H9 (cell line): Measurements from ENCODE around the gene TMIGD2. TPM values are rescaled to one million over a fixed set of nuclear protein-coding genes. Genes with fewer than 3 reads are reported as not detected.
A peak's percentile ranks its signal among the peaks of the same experiment; 100 is the strongest.
"Not testable (repeated sequence)": the region's sequence is repeated elsewhere in the genome, so short reads cannot be mapped to it uniquely, and the experiment has no call there.

Source experiments
- DNase-seq: peaks from one replicate; pipeline ENCODE4 v3.0.0-alpha.2; 2017
- H2AFZ ChIP-seq: one replicate; pipeline ENCODE4 v1.6.1; 2013; ENCODE audit warnings: mild to moderate bottlenecking, low read length, control low read depth, moderate library complexity
- H2AK5ac ChIP-seq: 2 replicates; pipeline ENCODE4 v1.6.1; 2013; ENCODE audit warnings: low read length, control low read depth, mixed read lengths; ENCODE audit not compliant: insufficient read length
- H2BK120ac ChIP-seq: one replicate; pipeline ENCODE4 v1.6.1; 2013; ENCODE audit warnings: low read depth, mild to moderate bottlenecking, low read length, control low read depth, inconsistent platforms; ENCODE audit not compliant: poor library complexity, severe bottlenecking
- H2BK12ac ChIP-seq: 2 replicates; pipeline ENCODE4 v1.6.1; 2013; ENCODE audit warnings: low read length, control low read depth, mixed read lengths, low read depth; ENCODE audit not compliant: insufficient read length
- H2BK15ac ChIP-seq: 2 replicates; pipeline ENCODE4 v1.6.1; 2013; ENCODE audit warnings: low read depth, low read length, control low read depth
- H2BK20ac ChIP-seq: one replicate; pipeline ENCODE4 v1.6.1; 2013; ENCODE audit warnings: low read depth, mild to moderate bottlenecking, low read length, control low read depth, inconsistent platforms; ENCODE audit not compliant: poor library complexity, severe bottlenecking
- H2BK5ac ChIP-seq: 2 replicates; pipeline ENCODE4 v1.6.1; 2013; ENCODE audit warnings: low read length, control low read depth, mixed read lengths; ENCODE audit not compliant: insufficient read length
- H3K14ac ChIP-seq: 2 replicates; pipeline ENCODE4 v1.6.1; 2013; ENCODE audit warnings: low read length, control low read depth; ENCODE audit not compliant: insufficient read depth
- H3K18ac ChIP-seq: 2 replicates; pipeline ENCODE4 v1.6.1; 2013; ENCODE audit warnings: low read depth, mild to moderate bottlenecking, mixed read lengths, low read length, control low read depth; ENCODE audit not compliant: insufficient read length
- H3K23ac ChIP-seq: 2 replicates; pipeline ENCODE4 v1.6.1; 2013; ENCODE audit warnings: low read length, control low read depth, mixed read lengths, low read depth; ENCODE audit not compliant: insufficient read length
- H3K23me2 ChIP-seq: 2 replicates; pipeline ENCODE4 v1.6.1; 2013; ENCODE audit warnings: low read depth, mild to moderate bottlenecking, mixed read lengths, low read length, control low read depth; ENCODE audit not compliant: insufficient read length, poor library complexity, severe bottlenecking
- H3K27ac ChIP-seq: 2 replicates; pipeline ENCODE4 v1.5.1; 2013; ENCODE audit warnings: low read length, control low read depth, mixed read lengths, low read depth; ENCODE audit not compliant: insufficient read length
- H3K27me3 ChIP-seq: 2 replicates; pipeline ENCODE4 v1.6.1; 2013; ENCODE audit warnings: low read length, control low read depth, inconsistent platforms; ENCODE audit not compliant: insufficient read depth
- H3K4ac ChIP-seq: 2 replicates; pipeline ENCODE4 v1.6.1; 2013; ENCODE audit warnings: low read depth, mild to moderate bottlenecking, control low read depth, inconsistent platforms, low read length, moderate library complexity
- H3K4me1 ChIP-seq: 2 replicates; pipeline ENCODE4 v1.6.1; 2013; ENCODE audit warnings: low read length, control low read depth, inconsistent platforms; ENCODE audit not compliant: insufficient read depth
- H3K4me2 ChIP-seq: 2 replicates; pipeline ENCODE4 v1.6.1; 2013; ENCODE audit warnings: low read length, control low read depth, mixed read lengths; ENCODE audit not compliant: insufficient read length, insufficient read depth
- H3K56ac ChIP-seq: 2 replicates; pipeline ENCODE4 v1.6.1; 2013; ENCODE audit warnings: low read depth, mild to moderate bottlenecking, mixed read lengths, low read length, control low read depth; ENCODE audit not compliant: insufficient read length
- H3K79me1 ChIP-seq: 2 replicates; pipeline ENCODE4 v1.6.1; 2013; ENCODE audit warnings: low read depth, mild to moderate bottlenecking, moderate library complexity, low read length, control low read depth, inconsistent platforms; ENCODE audit not compliant: insufficient read depth, poor library complexity, severe bottlenecking
- H3K79me2 ChIP-seq: 2 replicates; pipeline ENCODE4 v1.6.1; 2013; ENCODE audit warnings: low read length, control low read depth, inconsistent platforms; ENCODE audit not compliant: insufficient read depth
- H3K9ac ChIP-seq: 2 replicates; pipeline ENCODE4 v1.6.1; 2013; ENCODE audit warnings: low read length, control low read depth, mixed read lengths; ENCODE audit not compliant: insufficient read length; ENCODE audit errors: extremely low read depth
- H3K9me3 ChIP-seq: one replicate; pipeline ENCODE4 v1.6.1; 2013; ENCODE audit warnings: low read depth, low read length, inconsistent platforms; ENCODE audit not compliant: control insufficient read depth
- H3T11ph ChIP-seq: one replicate; pipeline ENCODE4 v1.6.1; 2013; ENCODE audit warnings: mild to moderate bottlenecking, low read length, control low read depth, inconsistent platforms
- H4K20me1 ChIP-seq: one replicate; pipeline ENCODE4 v1.6.1; 2013; ENCODE audit not compliant: control insufficient read depth, insufficient read length, insufficient read depth
- H4K5ac ChIP-seq: 2 replicates; pipeline ENCODE4 v1.6.1; 2013; ENCODE audit warnings: low read depth, mild to moderate bottlenecking, mixed read lengths, low read length, control low read depth; ENCODE audit not compliant: insufficient read length
- H4K8ac ChIP-seq: replicated peaks from 2 replicates; pipeline ENCODE4 v1.6.1; 2013; ENCODE audit warnings: low read length, control low read depth, mixed read lengths, low read depth; ENCODE audit not compliant: insufficient read length
- H4K91ac ChIP-seq: 2 replicates; pipeline ENCODE4 v1.6.1; 2013; ENCODE audit warnings: low read depth, mild to moderate bottlenecking, moderate library complexity, mixed read lengths, low read length, control low read depth; ENCODE audit not compliant: insufficient read length
- H3K27ac Mint-ChIP-seq, 3 experiments: 2 replicates in 2 of 3; 3 replicates in 1 of 3; pipeline ENCODE4 v1.8.0; 2020 to 2021; ENCODE audit warnings: mixed read lengths in 3 of 3, mild to moderate bottlenecking in 1 of 3, moderate library complexity in 1 of 3
- H3K27me3 Mint-ChIP-seq: 2 replicates; pipeline ENCODE4 v1.8.0; 2021; ENCODE audit warnings: low read depth, mild to moderate bottlenecking, moderate library complexity, mixed read lengths
- H3K36me3 Mint-ChIP-seq, 3 experiments: 2 replicates in 2 of 3; 3 replicates in 1 of 3; pipeline ENCODE4 v1.8.0; 2020 to 2021; ENCODE audit warnings: low read depth in 3 of 3, mixed read lengths in 3 of 3; ENCODE audit not compliant: insufficient read depth in 1 of 3
- H3K4me1 Mint-ChIP-seq, 2 experiments: 2 replicates each; pipeline ENCODE4 v1.8.0; 2020; ENCODE audit warnings: mixed read lengths in 2 of 2
- H3K4me3 Mint-ChIP-seq, 2 experiments: 2 replicates in 1 of 2; 3 replicates in 1 of 2; pipeline ENCODE4 v1.8.0; 2020 to 2021; ENCODE audit warnings: mild to moderate bottlenecking in 2 of 2, mixed read lengths in 2 of 2, moderate library complexity in 1 of 2
- H3K9me3 Mint-ChIP-seq, 2 experiments: 2 replicates in 1 of 2; 3 replicates in 1 of 2; pipeline ENCODE4 v1.8.0; 2020; ENCODE audit warnings: mild to moderate bottlenecking in 2 of 2, mixed read lengths in 2 of 2, moderate library complexity in 1 of 2
- WGBS: extraction: QIAGEN DNeasy Blood & Tissue Kit; methylation state at CpG from one replicate; pipeline ENCODE4 v1.1.7; 2013; ENCODE audit warnings: missing lambda C conversion rate, low lambda C conversion rate, mixed read lengths; ENCODE audit not compliant: insufficient read length; ENCODE audit errors: extremely low coverage; 5-methylcytosine and 5-hydroxymethylcytosine counted together
- total RNA-seq: library from RNA; stranded (reverse); gene quantifications from 2 replicates; pipeline ENCODE4 v1.2.1, GENCODE V29; 2021
- TF ChIP-seq, protein P1 (sequence below): fragments of 200-600 bp; sonication (generic); conservative IDR thresholded peaks from 3 replicates; pipeline ENCODE4 v1.8.0; 2021; ENCODE audit warnings: antibody characterized with exemption, mild to moderate bottlenecking

The TMIGD2 gene
- total RNA-seq, 1 experiment from 2014 or later, result 0.26 TPM

- Histone ChIP-seq H3T11ph (no peak overlapping the region), H2AFZ (no peak overlapping the region), H3K4ac (no peak overlapping the region), H3K14ac (no peak overlapping the region), H2BK12ac (no peak overlapping the region), H2BK5ac (no peak overlapping the region), H3K23me2 (peaks cover 16% of the 10 kb centered on the region), H2BK20ac (no peak overlapping the region), H3K9me3 (no peaks in the 10 kb centered on the region), H3K4me2 (no peak overlapping the region), H3K23ac (no peak overlapping the region), H2AK5ac (no peak overlapping the region), H3K56ac (no peak overlapping the region), H3K27ac (no peak overlapping the region), H3K4me1 (no peaks in the 10 kb centered on the region; the same call in 1 of the 2 replicates), H3K79me2 (no peaks in the 10 kb centered on the region), H3K27me3 (peaks cover 11% of the 10 kb centered on the region; the same call in 1 of the 2 replicates), H4K8ac (no peak overlapping the region), H3K79me1 (no peaks in the 10 kb centered on the region), H4K20me1 (no peaks in the 10 kb centered on the region), H2BK15ac (no peak overlapping the region), H4K5ac (no peak overlapping the region), H4K91ac (no peak overlapping the region), H2BK120ac (no peak overlapping the region), H3K18ac (no peak overlapping the region), H3K9ac (no peak overlapping the region)
- Mint-ChIP-seq H3K4me3 (peak overlapping the region in 1 of 2 experiments; percentile 72; a peak in 2 of 5 replicates), H3K9me3 (no peaks in the 10 kb centered on the region; a peak in 1 of 5 replicates), H3K27me3 (peaks cover 49% of the 10 kb centered on the region), H3K4me1 (peaks cover 5 to 15% of the 10 kb centered on the region in 2 experiments), H3K36me3 (peaks cover 0 to 1% (median 1%) of the 10 kb centered on the region in 3 experiments; a peak in 1 of 7 replicates), H3K27ac (no peak overlapping the region)
- WGBS, result no CpG with 5 or more reads among the region's 16 CpGs
- no peak for DNase-seq
- TF ChIP-seq, protein P1, sequence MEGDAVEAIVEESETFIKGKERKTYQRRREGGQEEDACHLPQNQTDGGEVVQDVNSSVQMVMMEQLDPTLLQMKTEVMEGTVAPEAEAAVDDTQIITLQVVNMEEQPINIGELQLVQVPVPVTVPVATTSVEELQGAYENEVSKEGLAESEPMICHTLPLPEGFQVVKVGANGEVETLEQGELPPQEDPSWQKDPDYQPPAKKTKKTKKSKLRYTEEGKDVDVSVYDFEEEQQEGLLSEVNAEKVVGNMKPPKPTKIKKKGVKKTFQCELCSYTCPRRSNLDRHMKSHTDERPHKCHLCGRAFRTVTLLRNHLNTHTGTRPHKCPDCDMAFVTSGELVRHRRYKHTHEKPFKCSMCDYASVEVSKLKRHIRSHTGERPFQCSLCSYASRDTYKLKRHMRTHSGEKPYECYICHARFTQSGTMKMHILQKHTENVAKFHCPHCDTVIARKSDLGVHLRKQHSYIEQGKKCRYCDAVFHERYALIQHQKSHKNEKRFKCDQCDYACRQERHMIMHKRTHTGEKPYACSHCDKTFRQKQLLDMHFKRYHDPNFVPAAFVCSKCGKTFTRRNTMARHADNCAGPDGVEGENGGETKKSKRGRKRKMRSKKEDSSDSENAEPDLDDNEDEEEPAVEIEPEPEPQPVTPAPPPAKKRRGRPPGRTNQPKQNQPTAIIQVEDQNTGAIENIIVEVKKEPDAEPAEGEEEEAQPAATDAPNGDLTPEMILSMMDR, result no peak
Measured at GRCh38 chr19:4277191-4277696, 24.9 kb downstream of the TMIGD2 start.

- H4K5ac ChIP-seq, H3K23ac ChIP-seq, H3K18ac ChIP-seq, H3K14ac ChIP-seq, H2AFZ ChIP-seq, H3K4me1 ChIP-seq, H4K8ac ChIP-seq, H2BK20ac ChIP-seq, H3K9me3 ChIP-seq, H3K27me3 ChIP-seq, H2BK5ac ChIP-seq, H4K20me1 ChIP-seq, H3K4ac ChIP-seq, H3K4me3 Mint-ChIP-seq, H3T11ph ChIP-seq, H3K79me1 ChIP-seq, H3K4me2 ChIP-seq, H2BK120ac ChIP-seq, H3K27ac Mint-ChIP-seq, H4K91ac ChIP-seq, H3K23me2 ChIP-seq, H3K9ac ChIP-seq, H3K56ac ChIP-seq, H2AK5ac ChIP-seq, H3K9me3 Mint-ChIP-seq, H3K79me2 ChIP-seq, H2BK15ac ChIP-seq, H3K27ac ChIP-seq, DNase-seq, H2BK12ac ChIP-seq: not testable (repeated sequence)
- peaks cover 22% of the 10 kb centered on the region for H3K27me3 Mint-ChIP-seq
- H3K36me3 Mint-ChIP-seq, result peaks cover 0 to 15% (median 3%) of the 10 kb centered on the region in 3 experiments; a peak in 5 of 7 replicates
- no CpG with 5 or more reads among the region's 6 CpGs for WGBS
- peaks cover 5 to 12% of the 10 kb centered on the region in 2 experiments for H3K4me1 Mint-ChIP-seq
Measured at GRCh38 chr19:4274321-4274686, 27.9 kb downstream of the TMIGD2 start.
